MCF 10A (cell line): ENCODE data around the gene TMCO5A. TPM values are rescaled to one million over a fixed set of nuclear protein-coding genes. Genes with fewer than 3 reads are reported as not detected.

Experiments
- Bru-seq: library from RNA; stranded (reverse); fragments of 400-500 nt; gene quantifications from one replicate; lab custom pipeline; 2021; lab: Mats Ljungman, UMichigan
- BruChase-seq, 2 experiments: library from RNA; stranded (reverse); fragments of 400-500 nt; gene quantifications; one replicate each; lab custom pipeline; 2021; lab: Mats Ljungman, UMichigan
- BruUV-seq: library from RNA; stranded (reverse); fragments of 400-500 nt; replicated peaks from 2 replicates; lab custom pipeline; 2021; lab: Mats Ljungman, UMichigan
- CTCF ChIA-PET: fragments of 300-600 bp; sonication (Branson Sonifier 250); formaldehyde crosslinking; extraction: SDS; loops from one replicate; lab custom pipeline; 2021; ENCODE audit warnings: antibody characterized with exemption, inconsistent platforms; lab: Yijun Ruan, JAX
- POLR2A ChIA-PET: fragments of 300-600, 350-650 bp; sonication (Branson Sonifier 250); formaldehyde crosslinking; extraction: SDS; loops from one replicate; lab custom pipeline; 2020; ENCODE audit warnings: antibody characterized with exemption, inconsistent platforms; lab: Yijun Ruan, JAX
- DNase-seq: peaks from one replicate; pipeline ENCODE4 v3.0.0-alpha.2; 2018; ENCODE audit not compliant: unreplicated experiment
- H3K27ac Mint-ChIP-seq: one replicate; pipeline ENCODE4 v1.8.0; 2022; ENCODE audit warnings: mild to moderate bottlenecking, low read depth, mixed read lengths; ENCODE audit not compliant: unreplicated experiment
- H3K27me3 Mint-ChIP-seq: one replicate; pipeline ENCODE4 v1.8.0; 2022; ENCODE audit warnings: mixed read lengths; ENCODE audit not compliant: insufficient read depth, unreplicated experiment
- H3K36me3 Mint-ChIP-seq: one replicate; pipeline ENCODE4 v1.8.0; 2022; ENCODE audit warnings: mild to moderate bottlenecking, moderate library complexity, mixed read lengths; ENCODE audit not compliant: insufficient read depth, unreplicated experiment
- H3K4me1 Mint-ChIP-seq: one replicate; pipeline ENCODE4 v1.8.0; 2022; ENCODE audit warnings: mixed read lengths; ENCODE audit not compliant: insufficient read depth, unreplicated experiment
- H3K4me3 Mint-ChIP-seq: one replicate; pipeline ENCODE4 v1.8.0; 2022; ENCODE audit warnings: mild to moderate bottlenecking, moderate library complexity, mixed read lengths; ENCODE audit not compliant: unreplicated experiment
- H3K9me3 Mint-ChIP-seq: one replicate; pipeline ENCODE4 v1.8.0; 2022; ENCODE audit warnings: mixed read lengths; ENCODE audit not compliant: unreplicated experiment
- CTCF ChIP-seq: fragments of 200-600 bp; IDR thresholded peaks from one replicate; pipeline ENCODE4 v1.8.0; 2022; ENCODE audit warnings: antibody characterized with exemption, mild to moderate bottlenecking; ENCODE audit not compliant: unreplicated experiment
- intact Hi-C: fragments of 100-400 bp; cut with micrococcal nuclease; formaldehyde crosslinking; loops from 2 replicates; pipeline ENCODE4 v1.14.1; 2022
- long read RNA-seq: library from polyadenylated mRNA; stranded (forward); transcript quantifications from one replicate; pipeline ENCODE4 v2.0.0, GENCODE V29; 2022
- total RNA-seq: library from RNA; stranded (reverse); gene quantifications from 2 replicates; pipeline ENCODE4 v1.2.3, GENCODE V29; 2022

Gene TMCO5A
- total RNA-seq (not detected in 2 replicates), Bru-seq, nascent RNA (not detected), BruChase-seq, experiment 1, labeled RNA remaining after a 6-hour chase (not detected), BruChase-seq, experiment 2, labeled RNA remaining after a 2-hour chase (not detected)
- long read RNA-seq = 0 reads

GRCh38 chr15:37934340-37934739, at the start of gene TMCO5A:
TMCO5A (plus strand) TSS chr15:37934640; CDS start chr15:37936324, 1,684 bp downstream.
- CTCF ChIA-PET = no interaction called here
- no peaks in the 10 kb centered on the region for H3K4me1 Mint-ChIP-seq
- POLR2A ChIA-PET = interaction anchor here (0.9 kb wide), 1 partner anchor 47 kb away, joined by 3 read pairs; no protein-coding TSS in a partner anchor
- peaks cover 6% of the 10 kb centered on the region for H3K9me3 Mint-ChIP-seq
- intact Hi-C loops = no loop called here
- TF ChIP-seq CTCF = no peak
- no peak for DNase-seq
- peaks cover 45% of the 10 kb centered on the region for H3K27me3 Mint-ChIP-seq
- no peak within 1 kb of the TSS for H3K27ac Mint-ChIP-seq
- H3K36me3 Mint-ChIP-seq = no peaks in the 10 kb centered on the region
- no TSS peak for BruUV-seq
- no peak within 1 kb of the TSS for H3K4me3 Mint-ChIP-seq

DNA sequence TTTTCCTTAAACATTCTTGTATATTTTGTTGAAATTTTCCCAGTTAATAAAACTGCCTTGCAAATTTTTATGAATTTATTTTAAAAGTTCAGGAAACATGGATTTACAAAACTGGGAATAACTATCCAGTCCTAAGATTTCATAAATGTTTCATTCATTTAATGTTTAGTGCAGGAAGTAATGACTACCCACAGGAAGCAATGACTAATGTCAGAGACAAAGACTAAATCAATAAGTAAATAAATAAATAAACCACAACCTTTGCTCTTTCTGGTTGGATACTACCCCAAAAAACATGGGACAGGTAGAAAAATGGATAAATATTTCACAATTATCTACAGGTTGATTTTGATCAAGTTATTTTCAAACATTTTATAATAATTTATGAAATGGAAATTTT, 48.8 kb upstream of the TMCO5A start:
- no peaks in the 10 kb centered on the region for H3K36me3 Mint-ChIP-seq

GRCh38 chr15:37888356-37888755, 46.1 kb upstream of the TMCO5A start:
- no TSS peak for BruUV-seq

More for the DNA sequence above, 48.8 kb upstream of the TMCO5A start:
- POLR2A ChIA-PET = no interaction called here
- CTCF ChIA-PET = no interaction called here
- Mint-ChIP-seq H3K4me3 (no peak overlapping the region), H3K27me3 (peaks cover 85% of the 10 kb centered on the region), H3K9me3 (no peaks in the 10 kb centered on the region), H3K4me1 (no peaks in the 10 kb centered on the region), H3K27ac (no peak overlapping the region)
- no TSS peak for BruUV-seq
- no peak for DNase-seq
- no peak for TF ChIP-seq CTCF
- intact Hi-C loops = no loop called here

More at GRCh38 chr15:37888356-37888755, 46.1 kb upstream of the TMCO5A start:
- no peak for DNase-seq
- intact Hi-C loops = no loop called here
- ChIA-PET POLR2A (no interaction called here), CTCF (interaction anchor here (0.6 kb wide), 1 partner anchor 1009 kb away, joined by 3 read pairs; no protein-coding TSS in a partner anchor)
- no peak overlapping the region for H3K27ac Mint-ChIP-seq
- H3K36me3 Mint-ChIP-seq = no peaks in the 10 kb centered on the region
- TF ChIP-seq CTCF = no peak
- no peaks in the 10 kb centered on the region for H3K9me3 Mint-ChIP-seq
- H3K4me3 Mint-ChIP-seq = no peak overlapping the region
- no peaks in the 10 kb centered on the region for H3K4me1 Mint-ChIP-seq
- H3K27me3 Mint-ChIP-seq = peaks cover 60% of the 10 kb centered on the region
